ENCODE measurements around the gene MYCN.

GRCh38 chr2:15993666-15994065 is 53.3 kb downstream of the MYCN start:
- no peak for TF ChIP-seq RAD21 (IDR thresholded peaks at IDR 0.05; ENCODE audit: low read depth)
- TF ChIP-seq CREB1 (IDR thresholded peaks at IDR 0.05; ENCODE audit: low read depth), result no peak
- TF ChIP-seq EP300 (IDR thresholded peaks at IDR 0.05; ENCODE audit: borderline replicate concordance), result no peak
- no peak for TF ChIP-seq CEBPB (IDR thresholded peaks at IDR 0.05)
- no peak for TF ChIP-seq MAX (IDR thresholded peaks at IDR 0.05)
- TF ChIP-seq FOXM1 (IDR thresholded peaks at IDR 0.05; ENCODE audit: borderline replicate concordance, low read depth), result no peak

Data from Ishikawa (cell line).